K562 (cell line): ENCODE measurements around the gene DMAC1.

Source experiments
- ATF6 ChIP-seq: sonication (generic); formaldehyde crosslinking; IDR thresholded peaks from 2 replicates; pipeline ENCODE4 v1.4.0; 2020; ENCODE audit warnings: mild to moderate bottlenecking, missing genetic modification reagents
- CBFB ChIP-seq: sonication (generic); formaldehyde crosslinking; IDR thresholded peaks from 2 replicates; pipeline ENCODE4 v1.4.0; 2020; ENCODE audit warnings: mild to moderate bottlenecking, missing genetic modification reagents
- CHD4 ChIP-seq: fragments of 200-600 bp; sonication (generic); IDR thresholded peaks from 3 replicates; pipeline ENCODE4 v1.6.1; 2012; ENCODE audit warnings: low read depth, mild to moderate bottlenecking, mixed read lengths, low read length, inconsistent platforms; ENCODE audit not compliant: insufficient read depth, insufficient replicate concordance, poor library complexity, severe bottlenecking
- FOXA3 ChIP-seq, 2 experiments: fragments of 450-650 bp in 1 of 2; sonication (generic) in 1 of 2; formaldehyde crosslinking; IDR thresholded peaks in 1 of 2; conservative IDR thresholded peaks in 1 of 2; 2 replicates each; pipeline versions ENCODE4 v1.4.0 to v1.8.0; 2020 to 2022; ENCODE audit warnings: mild to moderate bottlenecking in 2 of 2, missing genetic modification reagents in 1 of 2
- GABPB1 ChIP-seq: sonication (generic); formaldehyde crosslinking; IDR thresholded peaks from 2 replicates; pipeline ENCODE4 v1.8.0; 2022; ENCODE audit warnings: mild to moderate bottlenecking, missing genetic modification reagents
- KLF6 ChIP-seq: fragments of 250-450 bp; sonication (Bioruptor Pico); IDR thresholded peaks from 2 replicates; pipeline ENCODE4 v1.4.0; 2020; ENCODE audit warnings: mild to moderate bottlenecking, moderate library complexity, borderline replicate concordance
- MLX ChIP-seq, 2 experiments: fragments of 450-650 bp in 1 of 2; sonication (generic) in 1 of 2; formaldehyde crosslinking; conservative IDR thresholded peaks; 2 replicates each; pipeline versions ENCODE4 v1.4.0 to v1.8.1; 2020 to 2022; ENCODE audit warnings: mild to moderate bottlenecking in 1 of 2, missing genetic modification reagents in 1 of 2
- POLR2A ChIP-seq: fragments of 450-650 bp; conservative IDR thresholded peaks from 2 replicates; pipeline ENCODE4 v1.6.1; 2016
- TBP ChIP-seq: optimal IDR thresholded peaks from 2 replicates; pipeline ENCODE3; 2011; ENCODE audit warnings: low read depth, low read length, improper control_type of control experiment

- TF ChIP-seq POLR2A: no peak
- no peak for TF ChIP-seq FOXA3 (CRISPR knock-in tag; conservative IDR thresholded peaks at IDR 0.05 in 1 of 2, IDR thresholded peaks at IDR 0.05 in 1 of 2)
- TF ChIP-seq GABPB1 (CRISPR knock-in tag): no peak
- TF ChIP-seq CHD4: no peak
- no peak for TF ChIP-seq MLX (CRISPR knock-in tag; conservative IDR thresholded peaks at IDR 0.05)
- no peak for TF ChIP-seq CBFB (CRISPR knock-in tag)
- TF ChIP-seq KLF6 (CRISPR knock-in tag): no peak
- no peak for TF ChIP-seq TBP
- TF ChIP-seq ATF6 (CRISPR knock-in tag): no peak
Measured at GRCh38 chr9:7756088-7756487, 43.5 kb downstream of the DMAC1 start.
